K562 (cell line): ENCODE measurements around the gene HSPA5. TPM values are rescaled to one million over a fixed set of nuclear protein-coding genes. Genes with fewer than 3 reads are reported as not detected.

Experiments
- ATF4 ChIP-seq: fragments of 450-650 bp; formaldehyde crosslinking; IDR thresholded peaks from 2 replicates; pipeline ENCODE4 v1.4.0; 2022; ENCODE audit warnings: mild to moderate bottlenecking, moderate library complexity
- DMBX1 ChIP-seq: fragments of 250-450 bp; sonication (Bioruptor Pico); IDR thresholded peaks from 2 replicates; pipeline ENCODE4 v1.8.0; 2022; ENCODE audit warnings: inconsistent platforms, mild to moderate bottlenecking, moderate library complexity, borderline replicate concordance
- ESRRA ChIP-seq: fragments of 450-650 bp; IDR thresholded peaks from 2 replicates; pipeline ENCODE4 v1.6.1; 2014; ENCODE audit warnings: low read depth, mild to moderate bottlenecking, moderate library complexity, borderline replicate concordance
- JUND ChIP-seq, 2 experiments: IDR thresholded peaks; 2 replicates in 1 of 2; 3 replicates in 1 of 2; pipeline ENCODE4 v1.6.1; 2011; ENCODE audit warnings: borderline replicate concordance in 2 of 2, low read depth in 2 of 2, low read length in 2 of 2, improper control_type of control experiment in 1 of 2, missing biosample characterization in 1 of 2, missing genetic modification characterization in 1 of 2, missing genetic modification reagents in 1 of 2
- KLF13 ChIP-seq: fragments of 450-650 bp; IDR thresholded peaks from 2 replicates; pipeline ENCODE4 v1.6.1; 2016; ENCODE audit warnings: missing genetic modification characterization, low read depth, mild to moderate bottlenecking, missing compliant biosample characterization, moderate library complexity, borderline replicate concordance
- PYGO2 ChIP-seq: fragments of 450-650 bp; IDR thresholded peaks from 2 replicates; pipeline ENCODE4 v1.6.1; 2016; ENCODE audit warnings: mild to moderate bottlenecking, missing genetic modification characterization, moderate library complexity, missing compliant biosample characterization
- REST ChIP-seq, 2 experiments: fragments of 450-650 bp; formaldehyde crosslinking in 1 of 2; IDR thresholded peaks; 2 replicates each; pipeline versions ENCODE4 v1.4.0 to v1.6.1; 2014 to 2020; ENCODE audit warnings: mild to moderate bottlenecking in 2 of 2, borderline replicate concordance in 1 of 2, low read depth in 1 of 2
- SP1 ChIP-seq: sonication (generic); formaldehyde crosslinking; IDR thresholded peaks from 2 replicates; pipeline ENCODE4 v1.8.1; 2022; ENCODE audit warnings: mild to moderate bottlenecking, missing genetic modification reagents
- TCFL5 ChIP-seq: fragments of 250-450 bp; sonication (Bioruptor Pico); conservative IDR thresholded peaks from 2 replicates; pipeline ENCODE4 v1.6.1; 2021; ENCODE audit warnings: mild to moderate bottlenecking, moderate library complexity, matching md5 sums
- ZNF253 ChIP-seq: fragments of 250-450 bp; sonication (Bioruptor Pico); conservative IDR thresholded peaks from 2 replicates; pipeline ENCODE4 v1.6.1; 2021; ENCODE audit warnings: mild to moderate bottlenecking
- ZNF282 ChIP-seq: sonication (generic); formaldehyde crosslinking; IDR thresholded peaks from 2 replicates; pipeline ENCODE4 v1.8.1; 2023; ENCODE audit warnings: missing genetic modification reagents
- ZNF384 ChIP-seq: IDR thresholded peaks from 2 replicates; pipeline ENCODE4 v1.6.1; 2012; ENCODE audit warnings: low read depth, low read length, improper control_type of control experiment
- ZNF436 ChIP-seq: fragments of 250-450, 450-650 bp; sonication (Bioruptor Pico); formaldehyde crosslinking; IDR thresholded peaks from 2 replicates; pipeline ENCODE4 v1.7.0; 2020; ENCODE audit warnings: mild to moderate bottlenecking
- ZNF668 ChIP-seq: fragments of 250-450 bp; sonication (Bioruptor Pico); IDR thresholded peaks from 2 replicates; pipeline ENCODE4 v1.8.0; 2022; ENCODE audit warnings: mild to moderate bottlenecking, inconsistent platforms
- polyA plus RNA-seq, 8 experiments: library from polyadenylated mRNA; depleted of rRNA in 4 of 8; stranded (reverse) in 5 of 8; unstranded in 3 of 8; fragments of >200 nt; fragmentation: Nextera tagmentation in 2 of 8; fragmentation: Illumina TruSeq in 1 of 8; extraction: Ambion mirVana in 2 of 8; extraction: Trizol in 1 of 8; gene quantifications; 2 replicates each; pipeline versions ENCODE4 v1.2.1 to v1.2.3, GENCODE V29; 2011 to 2014; ENCODE audit warnings: inconsistent platforms in 1 of 8, missing spikeins in 1 of 8
- total RNA-seq, 7 experiments: library from RNA; depleted of rRNA in 6 of 7; stranded (reverse); fragments of >200 nt in 6 of 7; fragmentation: Illumina TruSeq in 2 of 7; extraction: Trizol in 2 of 7; gene quantifications; 2 replicates each; pipeline versions ENCODE4 v1.2.1 to v1.2.3, GENCODE V29; 2011 to 2021; ENCODE audit warnings: low replicate concordance in 1 of 7
- TF ChIP-seq, protein P1 (sequence below): fragments of 250-450 bp; sonication (Bioruptor Pico); IDR thresholded peaks from 2 replicates; pipeline ENCODE4 v1.4.0; 2020; ENCODE audit warnings: mild to moderate bottlenecking, moderate library complexity

HSPA5 gene
- total and polyA plus RNA-seq, 9 of the 15 experiments (the other 6 are each of a cell fraction or from before 2014, with no cell fraction given): 48.0 to 265 (median 113) TPM

DNA sequence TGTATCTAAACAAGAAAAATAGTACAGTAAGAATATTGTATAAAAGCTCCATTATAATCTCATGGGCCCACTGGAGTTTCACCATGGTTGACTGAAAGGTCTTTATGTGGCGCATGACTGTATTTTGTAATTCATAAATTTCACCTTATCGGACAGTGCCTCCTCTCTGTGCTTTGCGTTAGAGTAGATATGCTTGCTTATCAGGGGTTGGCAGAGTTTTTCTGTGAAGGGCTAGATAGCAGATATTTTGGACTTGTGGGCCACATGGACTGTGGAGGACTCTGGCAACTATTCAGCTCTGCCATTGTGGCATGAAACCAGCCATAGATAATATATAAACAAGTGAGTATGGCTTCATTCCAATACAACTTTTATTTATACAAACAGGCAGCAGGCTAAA, 43.7 kb upstream of the HSPA5 start (continued):
- TF ChIP-seq SP1 (CRISPR knock-in tag) (peak; percentile 65; the same call in 1 of the 2 replicates), ZNF668 (CRISPR knock-in tag) (peak; percentile 29; the same call in 1 of the 2 replicates), ESRRA (peak; percentile 46; the same call in 1 of the 2 replicates), JUND (IDR thresholded peaks at IDR 0.05; ENCODE audit: borderline replicate concordance, low read depth, low read length) (peak; percentile 85), JUND (tag; IDR thresholded peaks at IDR 0.05; ENCODE audit: borderline replicate concordance, low read depth, low read length) (peak; percentile 8; the same call in 1 of the 3 replicates), ZNF384 (0 out of 2 replicates have a peak, but pooled peaks have one; percentile 46), PYGO2 (tag) (peak; percentile 97), ZNF282 (no peak), TCFL5 (peak; percentile 73), ATF4 (peak; percentile 89), ZNF253 (CRISPR knock-in tag) (no peak), DMBX1 (CRISPR knock-in tag) (peak; percentile 97), ZNF436 (CRISPR knock-in tag) (0 out of 2 replicates have a peak, but pooled peaks have one; percentile 19), REST (IDR thresholded peaks at IDR 0.05; ENCODE audit: borderline replicate concordance) (no peak; the same call in 1 of the 2 replicates), REST (CRISPR knock-in tag; IDR thresholded peaks at IDR 0.05; ENCODE audit: low read depth) (no peak), KLF13 (tag) (0 out of 2 replicates have a peak, but pooled peaks have one; percentile 21)
- TF ChIP-seq, protein P1, sequence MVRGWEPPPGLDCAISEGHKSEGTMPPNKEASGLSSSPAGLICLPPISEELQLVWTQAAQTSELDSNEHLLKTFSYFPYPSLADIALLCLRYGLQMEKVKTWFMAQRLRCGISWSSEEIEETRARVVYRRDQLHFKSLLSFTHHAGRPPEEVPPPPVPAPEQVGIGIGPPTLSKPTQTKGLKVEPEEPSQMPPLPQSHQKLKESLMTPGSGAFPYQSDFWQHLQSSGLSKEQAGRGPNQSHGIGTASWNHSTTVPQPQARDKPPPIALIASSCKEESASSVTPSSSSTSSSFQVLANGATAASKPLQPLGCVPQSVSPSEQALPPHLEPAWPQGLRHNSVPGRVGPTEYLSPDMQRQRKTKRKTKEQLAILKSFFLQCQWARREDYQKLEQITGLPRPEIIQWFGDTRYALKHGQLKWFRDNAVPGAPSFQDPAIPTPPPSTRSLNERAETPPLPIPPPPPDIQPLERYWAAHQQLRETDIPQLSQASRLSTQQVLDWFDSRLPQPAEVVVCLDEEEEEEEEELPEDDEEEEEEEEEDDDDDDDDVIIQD: no peak
